ENCODE data around the gene RPS8. TPM values are rescaled to one million over a fixed set of nuclear protein-coding genes. Genes with fewer than 3 reads are reported as not detected.
"Not testable (repeated sequence)": the region's sequence is repeated elsewhere in the genome, so short reads cannot be mapped to it uniquely, and the experiment has no call there.

RPS8 gene
- polyA plus RNA-seq = 1,000 to 10,000 TPM; 1,153 to 3,026 (median 2,284) TPM
- long read RNA-seq, donor 1 = 0 reads
- long read RNA-seq, donor 2, transcript RPS8-207 (5 exons, 1,115 nt) = minor isoform, 146 of 1,372 reads
- long read RNA-seq, donor 2, transcript RPS8-205 (2 exons, 391 nt) = minor isoform, 59 of 1,372 reads
- long read RNA-seq, donor 2, transcript RPS8-202 (6 exons, 881 nt) = major isoform, 700 of 1,372 reads
- long read RNA-seq, donor 2, transcript RPS8-203 (3 exons, 898 nt) = minor isoform, 62 of 1,372 reads
- long read RNA-seq, donor 2, partial matches to known transcripts = 364 of 1,372 reads
- long read RNA-seq, donor 2, other reads (novel, unspliced or antisense) = 31 of 1,372 reads
- long read RNA-seq, donor 3, transcript RPS8-205 (2 exons, 391 nt) = minor isoform, 154 of 2,189 reads
- long read RNA-seq, donor 3, transcript RPS8-203 (3 exons, 898 nt) = minor isoform, 150 of 2,189 reads
- long read RNA-seq, donor 3, transcript RPS8-207 (5 exons, 1,115 nt) = minor isoform, 330 of 2,189 reads
- long read RNA-seq, donor 3, transcript RPS8-202 (6 exons, 881 nt) = major isoform, 884 of 2,189 reads
- long read RNA-seq, donor 3, partial matches to known transcripts = 564 of 2,189 reads
- long read RNA-seq, donor 3, other reads (novel, unspliced or antisense) = 92 of 2,189 reads
- long read RNA-seq, donor 4, transcript RPS8-202 (6 exons, 881 nt) = major isoform, 32 of 106 reads
- long read RNA-seq, donor 4, transcript RPS8-205 (2 exons, 391 nt) = minor isoform, 10 of 106 reads
- long read RNA-seq, donor 4, transcript RPS8-203 (3 exons, 898 nt) = minor isoform, 9 of 106 reads
- long read RNA-seq, donor 4, transcript RPS8-207 (5 exons, 1,115 nt) = minor isoform, 13 of 106 reads
- long read RNA-seq, donor 4, partial matches to known transcripts = 41 of 106 reads
- long read RNA-seq, donor 4, other reads (novel, unspliced or antisense) = 0 of 106 reads
- long read RNA-seq, donor 5, transcript RPS8-202 (6 exons, 881 nt) = major isoform, 314 of 837 reads
- long read RNA-seq, donor 5, transcript RPS8-203 (3 exons, 898 nt) = minor isoform, 97 of 837 reads
- long read RNA-seq, donor 5, transcript RPS8-207 (5 exons, 1,115 nt) = minor isoform, 107 of 837 reads
- long read RNA-seq, donor 5, transcript RPS8-205 (2 exons, 391 nt) = minor isoform, 80 of 837 reads
- long read RNA-seq, donor 5, partial matches to known transcripts = 223 of 837 reads
- long read RNA-seq, donor 5, other reads (novel, unspliced or antisense) = 12 of 837 reads
- long read RNA-seq, donor 6, transcript RPS8-207 (5 exons, 1,115 nt) = minor isoform, 268 of 2,414 reads
- long read RNA-seq, donor 6, transcript RPS8-202 (6 exons, 881 nt) = major isoform, 938 of 2,414 reads
- long read RNA-seq, donor 6, transcript RPS8-205 (2 exons, 391 nt) = minor isoform, 146 of 2,414 reads
- long read RNA-seq, donor 6, transcript RPS8-203 (3 exons, 898 nt) = minor isoform, 149 of 2,414 reads
- long read RNA-seq, donor 6, partial matches to known transcripts = 841 of 2,414 reads
- long read RNA-seq, donor 6, other reads (novel, unspliced or antisense) = 60 of 2,414 reads
- long read RNA-seq, donor 7 = 0 reads
- long read RNA-seq, donor 8, transcript RPS8-203 (3 exons, 898 nt) = minor isoform, 24 of 413 reads
- long read RNA-seq, donor 8, transcript RPS8-205 (2 exons, 391 nt) = minor isoform, 22 of 413 reads
- long read RNA-seq, donor 8, transcript RPS8-202 (6 exons, 881 nt) = major isoform, 244 of 413 reads
- long read RNA-seq, donor 8, transcript RPS8-207 (5 exons, 1,115 nt) = minor isoform, 44 of 413 reads
- long read RNA-seq, donor 8, partial matches to known transcripts = 67 of 413 reads
- long read RNA-seq, donor 8, other reads (novel, unspliced or antisense) = 8 of 413 reads
- long read RNA-seq, donor 9, transcript RPS8-207 (5 exons, 1,115 nt) = minor isoform, 73 of 646 reads
- long read RNA-seq, donor 9, transcript RPS8-202 (6 exons, 881 nt) = major isoform, 365 of 646 reads
- long read RNA-seq, donor 9, transcript RPS8-203 (3 exons, 898 nt) = minor isoform, 28 of 646 reads
- long read RNA-seq, donor 9, transcript RPS8-205 (2 exons, 391 nt) = minor isoform, 30 of 646 reads
- long read RNA-seq, donor 9, partial matches to known transcripts = 129 of 646 reads
- long read RNA-seq, donor 9, other reads (novel, unspliced or antisense) = 17 of 646 reads
- long read RNA-seq, donor 10, transcript RPS8-205 (2 exons, 391 nt) = minor isoform, 147 of 3,530 reads
- long read RNA-seq, donor 10, transcript RPS8-203 (3 exons, 898 nt) = minor isoform, 181 of 3,530 reads
- long read RNA-seq, donor 10, transcript RPS8-207 (5 exons, 1,115 nt) = minor isoform, 356 of 3,530 reads
- long read RNA-seq, donor 10, transcript RPS8-202 (6 exons, 881 nt) = major isoform, 1,214 of 3,530 reads
- long read RNA-seq, donor 10, partial matches to known transcripts = 1,509 of 3,530 reads
- long read RNA-seq, donor 10, other reads (novel, unspliced or antisense) = 102 of 3,530 reads

DNA sequence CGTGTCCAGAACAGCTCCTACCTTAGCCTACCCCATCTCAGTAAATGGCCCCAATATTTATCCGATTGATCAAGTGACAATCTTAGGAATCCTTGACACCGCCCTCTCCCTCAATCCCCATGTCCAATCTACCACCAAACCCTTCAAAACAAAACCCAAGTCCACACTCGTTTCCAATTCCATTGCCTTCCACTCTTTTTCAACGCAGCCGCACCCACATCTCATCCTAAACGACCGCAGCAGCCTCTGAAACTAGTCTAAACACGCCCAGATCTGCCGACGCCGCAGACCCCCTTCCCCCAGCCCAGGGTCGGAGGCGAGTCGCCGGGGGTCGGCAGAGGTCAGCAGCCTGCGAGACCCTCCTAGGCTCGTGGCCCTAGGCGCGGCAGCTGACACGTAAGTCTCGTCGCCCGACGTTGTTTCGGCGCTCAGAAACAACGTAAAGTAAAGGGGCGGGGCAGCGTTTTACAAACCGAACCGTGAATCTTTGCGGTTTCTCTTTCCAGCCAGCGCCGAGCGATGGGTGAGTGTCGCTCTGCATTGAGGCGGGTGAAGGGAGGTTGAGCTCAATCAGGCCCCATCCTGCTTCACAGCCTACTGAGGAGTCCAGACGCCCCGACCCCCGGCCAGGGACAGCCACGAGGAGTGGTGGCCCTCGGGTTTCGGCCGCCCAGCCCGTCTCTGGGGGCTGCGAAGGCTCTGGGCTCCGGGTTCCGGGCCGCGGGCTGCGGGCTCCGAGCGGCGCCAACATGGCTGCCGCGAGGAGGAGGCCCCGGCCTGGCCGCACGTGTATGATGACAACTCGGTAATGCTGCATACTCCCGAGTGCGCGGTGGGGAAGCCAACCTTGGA lies at the start of gene RPS8:
TSS of gene RPS8 (plus strand) at position 463 of the 852 bp plus-strand sequence. CDS start at position 520, 57 bp downstream.
- WGBS, 3 donors = 0% methylated on average over 59 to 65 of the region's 65 CpGs
- H3K9me3 ChIP-seq (ENCODE audit: control insufficient read depth in 2 of 2, insufficient read depth in 1 of 2, low read depth in 1 of 2, low read length in 1 of 2) = no peaks in the 10 kb centered on the region
- no peaks in the 10 kb centered on the region for H3K27me3 ChIP-seq (ENCODE audit: control insufficient read depth in 3 of 3, insufficient read depth in 3 of 3, low read length in 3 of 3)
- H3K27ac ChIP-seq (ENCODE audit: low read depth in 1 of 3, low read length in 2 of 3) = peak within 1 kb of the TSS; percentile 95 to 99 (median 98)
- peaks cover 0 to 16% (median 0%) of the 10 kb centered on the region in 3 donors for H3K4me1 ChIP-seq (ENCODE audit: control insufficient read depth in 3 of 3, insufficient read depth in 2 of 3, low read depth in 1 of 3, low read length in 2 of 3)
- DNase-seq (peak; percentile 96 to 98), FAIRE-seq (no peak)
- peak within 1 kb of the TSS; percentile 72 to 98 (median 92) for H3K4me3 ChIP-seq (ENCODE audit: low read depth in 1 of 3, low read length in 3 of 3)
- peaks cover 7 to 41% (median 7%) of the 10 kb centered on the region in 3 donors for H3K36me3 ChIP-seq (ENCODE audit: control insufficient read depth in 3 of 3, insufficient read depth in 2 of 3, low read depth in 1 of 3, low read length in 3 of 3)

DNA sequence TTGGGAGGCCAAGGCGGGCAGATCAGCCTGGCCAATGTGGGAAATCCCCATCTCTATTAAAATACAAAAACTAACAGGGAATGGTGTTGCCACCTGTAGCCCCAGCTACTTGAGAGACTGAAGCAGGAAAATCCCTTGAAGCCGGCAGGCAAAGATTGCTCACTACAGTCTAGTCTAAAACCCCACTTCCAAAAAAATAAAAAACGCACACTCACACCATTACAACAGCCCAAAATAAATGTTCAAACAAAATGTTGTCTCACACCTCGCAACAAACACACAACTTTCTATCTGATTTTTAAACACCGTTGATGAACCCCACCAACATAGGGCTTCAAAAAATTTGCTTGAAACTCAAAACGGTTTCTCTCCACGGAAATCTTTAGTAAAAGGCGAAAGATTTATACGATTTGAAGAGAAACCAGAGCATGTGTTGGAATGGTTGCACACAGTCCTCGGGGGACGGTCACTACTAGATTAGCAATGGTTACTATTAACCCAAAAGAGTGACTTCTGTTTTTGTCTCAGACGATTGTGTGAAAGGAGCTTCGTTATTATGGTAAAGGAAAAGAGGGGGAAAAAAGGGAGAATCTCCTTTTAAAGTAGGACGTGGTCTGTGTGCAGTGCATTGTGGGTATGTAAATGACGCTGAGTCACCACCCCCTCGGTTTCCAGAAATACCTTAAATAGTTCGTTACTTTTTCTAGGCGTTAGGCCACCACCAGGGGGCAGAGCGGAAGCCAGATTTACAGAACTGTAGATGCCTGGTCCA lies 44.4 kb upstream of the RPS8 start, which contains the start of gene RNU5D-1:
TSS of gene RNU5D-1 (minus strand) at position 430 of the 772 bp plus-strand sequence.
- FAIRE-seq (no peak), DNase-seq (peak; percentile 95 to 97)
- Histone ChIP-seq H3K9me3 (ENCODE audit: control insufficient read depth in 2 of 2, insufficient read depth in 1 of 2, low read depth in 1 of 2, low read length in 1 of 2) (no peaks in the 10 kb centered on the region), H3K27ac (ENCODE audit: low read depth in 1 of 3, low read length in 2 of 3) (peak within 1 kb of the TSS; percentile 35 to 95 (median 92)), H3K36me3 (ENCODE audit: control insufficient read depth in 3 of 3, insufficient read depth in 2 of 3, low read depth in 1 of 3, low read length in 3 of 3) (no peaks in the 10 kb centered on the region), H3K4me1 (ENCODE audit: control insufficient read depth in 3 of 3, insufficient read depth in 2 of 3, low read depth in 1 of 3, low read length in 2 of 3) (peaks cover 0 to 6% (median 0%) of the 10 kb centered on the region in 3 donors), H3K27me3 (ENCODE audit: control insufficient read depth in 3 of 3, insufficient read depth in 3 of 3, low read length in 3 of 3) (no peaks in the 10 kb centered on the region), H3K4me3 (ENCODE audit: low read depth in 1 of 3, low read length in 3 of 3) (peak within 1 kb of the TSS in 1 of 3 donors; percentile 39)
- WGBS, 3 donors = 0 to 2% (median 1%) methylated on average over 19 of the region's 19 CpGs

DNA sequence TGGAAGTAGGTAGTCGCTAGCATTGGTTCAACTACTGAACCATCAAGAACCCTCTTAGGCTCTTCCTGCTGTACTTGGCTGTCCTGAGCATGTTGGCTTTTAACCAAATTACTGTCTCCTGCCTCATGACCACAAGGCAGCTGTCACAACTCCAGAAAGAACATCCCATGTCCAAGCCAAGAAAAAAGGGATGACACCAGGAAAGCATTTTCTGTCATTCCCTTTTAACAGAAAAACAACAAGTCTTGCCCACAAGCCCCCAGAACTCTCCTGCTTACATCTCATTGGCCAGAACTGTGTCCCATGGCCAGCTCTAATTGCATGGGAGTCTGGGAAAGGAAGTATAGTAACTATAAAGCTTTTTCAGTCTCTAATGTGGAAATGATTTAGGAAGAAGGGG lies 42.0 kb upstream of the RPS8 start:
- no peak overlapping the region for H3K27ac ChIP-seq (ENCODE audit: low read depth in 1 of 3, low read length in 2 of 3)
- peaks cover 0 to 6% (median 0%) of the 10 kb centered on the region in 3 donors for H3K4me1 ChIP-seq (ENCODE audit: control insufficient read depth in 3 of 3, insufficient read depth in 2 of 3, low read depth in 1 of 3, low read length in 2 of 3)
- WGBS, 3 donors = 56 to 83% (median 62%) methylated on average over 1 of the region's 1 CpG

GRCh38 chr1:44733784-44734183 lies 41.6 kb upstream of the RPS8 start:
- no peaks in the 10 kb centered on the region for H3K27me3 ChIP-seq (ENCODE audit: control insufficient read depth in 3 of 3, insufficient read depth in 3 of 3, low read length in 3 of 3)
- no peak overlapping the region for H3K27ac ChIP-seq (ENCODE audit: low read depth in 1 of 3, low read length in 2 of 3)
- FAIRE-seq (no peak), DNase-seq (no peak)
- no peaks in the 10 kb centered on the region for H3K36me3 ChIP-seq (ENCODE audit: control insufficient read depth in 3 of 3, insufficient read depth in 2 of 3, low read depth in 1 of 3, low read length in 3 of 3)
- no peak overlapping the region for H3K4me3 ChIP-seq (ENCODE audit: low read depth in 1 of 3, low read length in 3 of 3)
- peaks cover 0 to 6% (median 0%) of the 10 kb centered on the region in 3 donors for H3K4me1 ChIP-seq (ENCODE audit: control insufficient read depth in 3 of 3, insufficient read depth in 2 of 3, low read depth in 1 of 3, low read length in 2 of 3)
- 77 to 78% (median 78%) methylated on average over 1 of the region's 1 CpG for WGBS, 3 donors
- peaks cover 0 to 5% of the 10 kb centered on the region in 2 donors for H3K9me3 ChIP-seq (ENCODE audit: control insufficient read depth in 2 of 2, insufficient read depth in 1 of 2, low read depth in 1 of 2, low read length in 1 of 2)

More for the DNA sequence above, 42.0 kb upstream of the RPS8 start:
- no peak overlapping the region for H3K4me3 ChIP-seq (ENCODE audit: low read depth in 1 of 3, low read length in 3 of 3)
- DNase-seq (peak in 1 of 2 donors; percentile 28), FAIRE-seq (no peak)
- peaks cover 0 to 4% of the 10 kb centered on the region in 2 donors for H3K9me3 ChIP-seq (ENCODE audit: control insufficient read depth in 2 of 2, insufficient read depth in 1 of 2, low read depth in 1 of 2, low read length in 1 of 2)
- H3K36me3 ChIP-seq (ENCODE audit: control insufficient read depth in 3 of 3, insufficient read depth in 2 of 3, low read depth in 1 of 3, low read length in 3 of 3) = no peaks in the 10 kb centered on the region
- H3K27me3 ChIP-seq (ENCODE audit: control insufficient read depth in 3 of 3, insufficient read depth in 3 of 3, low read length in 3 of 3) = no peaks in the 10 kb centered on the region

GRCh38 chr1:44735992-44736391 lies 39.3 kb upstream of the RPS8 start:
- Histone ChIP-seq H3K36me3 (ENCODE audit: control insufficient read depth in 3 of 3, insufficient read depth in 2 of 3, low read depth in 1 of 3, low read length in 3 of 3) (no peaks in the 10 kb centered on the region), H3K4me3 (ENCODE audit: low read depth in 1 of 3, low read length in 3 of 3) (no peak overlapping the region), H3K27ac (ENCODE audit: low read depth in 1 of 3, low read length in 2 of 3) (no peak overlapping the region), H3K9me3 (ENCODE audit: control insufficient read depth in 2 of 2, insufficient read depth in 1 of 2, low read depth in 1 of 2, low read length in 1 of 2) (peaks cover 0 to 5% of the 10 kb centered on the region in 2 donors), H3K27me3 (ENCODE audit: control insufficient read depth in 3 of 3, insufficient read depth in 3 of 3, low read length in 3 of 3) (no peaks in the 10 kb centered on the region), H3K4me1 (ENCODE audit: control insufficient read depth in 3 of 3, insufficient read depth in 2 of 3, low read depth in 1 of 3, low read length in 2 of 3) (peaks cover 0 to 6% (median 3%) of the 10 kb centered on the region in 3 donors)
- FAIRE-seq (no peak), DNase-seq (no peak)
- 100% methylated on average over 1 of the region's 1 CpG for WGBS, 3 donors

DNA sequence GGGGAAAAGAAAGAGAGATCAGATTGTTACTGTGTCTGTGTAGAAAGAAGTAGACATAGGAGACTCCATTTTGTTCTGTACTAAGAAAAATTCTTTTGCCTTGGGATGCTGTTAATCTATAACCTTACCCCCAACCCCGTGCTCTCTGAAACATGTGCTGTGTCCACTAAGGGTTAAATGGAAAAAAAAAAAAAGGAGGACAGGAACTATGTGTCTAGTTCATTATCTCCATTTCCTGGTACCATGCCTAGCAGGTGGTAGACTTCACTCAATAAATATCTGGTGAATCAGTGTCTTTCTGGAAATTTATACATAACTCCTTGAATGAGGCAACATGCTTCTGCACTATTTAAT lies 36.4 kb upstream of the RPS8 start:
- H3K27ac ChIP-seq (ENCODE audit: low read depth in 1 of 3, low read length in 2 of 3) = peak overlapping the region; percentile 50 to 94 (median 92)
- H3K4me3 ChIP-seq (ENCODE audit: low read depth in 1 of 3, low read length in 3 of 3) = peak overlapping the region; percentile 32 to 76 (median 54)
- not testable (repeated sequence) for H3K27me3 ChIP-seq (ENCODE audit: control insufficient read depth in 3 of 3, insufficient read depth in 3 of 3, low read length in 3 of 3); FAIRE-seq; H3K4me1 ChIP-seq (ENCODE audit: control insufficient read depth in 3 of 3, insufficient read depth in 2 of 3, low read depth in 1 of 3, low read length in 2 of 3); H3K9me3 ChIP-seq (ENCODE audit: control insufficient read depth in 2 of 2, insufficient read depth in 1 of 2, low read depth in 1 of 2, low read length in 1 of 2); H3K36me3 ChIP-seq (ENCODE audit: control insufficient read depth in 3 of 3, insufficient read depth in 2 of 3, low read depth in 1 of 3, low read length in 3 of 3); DNase-seq
- 42 to 67% (median 50%) methylated on average over 1 of the region's 1 CpG for WGBS, 3 donors
